ENCODE results near the gene TMEM143.

- TF ChIP-seq, protein P1, sequence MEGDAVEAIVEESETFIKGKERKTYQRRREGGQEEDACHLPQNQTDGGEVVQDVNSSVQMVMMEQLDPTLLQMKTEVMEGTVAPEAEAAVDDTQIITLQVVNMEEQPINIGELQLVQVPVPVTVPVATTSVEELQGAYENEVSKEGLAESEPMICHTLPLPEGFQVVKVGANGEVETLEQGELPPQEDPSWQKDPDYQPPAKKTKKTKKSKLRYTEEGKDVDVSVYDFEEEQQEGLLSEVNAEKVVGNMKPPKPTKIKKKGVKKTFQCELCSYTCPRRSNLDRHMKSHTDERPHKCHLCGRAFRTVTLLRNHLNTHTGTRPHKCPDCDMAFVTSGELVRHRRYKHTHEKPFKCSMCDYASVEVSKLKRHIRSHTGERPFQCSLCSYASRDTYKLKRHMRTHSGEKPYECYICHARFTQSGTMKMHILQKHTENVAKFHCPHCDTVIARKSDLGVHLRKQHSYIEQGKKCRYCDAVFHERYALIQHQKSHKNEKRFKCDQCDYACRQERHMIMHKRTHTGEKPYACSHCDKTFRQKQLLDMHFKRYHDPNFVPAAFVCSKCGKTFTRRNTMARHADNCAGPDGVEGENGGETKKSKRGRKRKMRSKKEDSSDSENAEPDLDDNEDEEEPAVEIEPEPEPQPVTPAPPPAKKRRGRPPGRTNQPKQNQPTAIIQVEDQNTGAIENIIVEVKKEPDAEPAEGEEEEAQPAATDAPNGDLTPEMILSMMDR (IDR thresholded peaks at IDR 0.05; ENCODE audit: low read depth, low read length, poor library complexity, severe bottlenecking), result no peak
- TF ChIP-seq EZH2phosphoT487 (IDR thresholded peaks at IDR 0.05; ENCODE audit: borderline replicate concordance, low read length), result no peak
Measured at GRCh38 chr19:48397263-48398101, 33.7 kb upstream of the TMEM143 start.
